NCI-H2107 treated with DMSO at 0.1 percent for 48 hours (cell line): ENCODE measurements around the gene CYB5R2.
"Not testable (repeated sequence)": the region's sequence is repeated elsewhere in the genome, so short reads cannot be mapped to it uniquely, and the experiment has no call there.

Experiments used
- DNase-seq: peaks from one replicate; lab custom pipeline; 2025; ENCODE audit not compliant: unreplicated experiment; lab: John Stamatoyannopoulos, UW

The CYB5R2 gene

DNA sequence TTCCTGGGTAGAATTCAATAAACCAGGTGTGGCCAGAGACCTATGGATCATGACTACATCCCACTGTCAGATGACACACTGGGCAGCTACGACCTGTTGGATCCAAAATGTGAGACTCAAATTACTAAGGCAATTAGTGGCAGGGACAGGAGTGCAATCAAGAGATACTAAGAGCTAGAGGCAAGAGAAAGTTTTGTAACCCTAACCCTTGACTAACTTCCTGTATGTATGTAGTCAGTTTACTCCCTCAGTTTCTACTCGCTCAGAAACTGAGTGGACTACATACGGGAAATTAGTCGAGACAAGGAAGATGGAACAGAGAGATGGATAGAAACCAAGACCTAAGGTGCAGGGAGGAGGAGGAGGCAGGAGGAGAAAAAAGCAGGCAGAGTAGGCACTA, 2.7 kb downstream of the CYB5R2 start:
- DNase-seq = no peak

DNA sequence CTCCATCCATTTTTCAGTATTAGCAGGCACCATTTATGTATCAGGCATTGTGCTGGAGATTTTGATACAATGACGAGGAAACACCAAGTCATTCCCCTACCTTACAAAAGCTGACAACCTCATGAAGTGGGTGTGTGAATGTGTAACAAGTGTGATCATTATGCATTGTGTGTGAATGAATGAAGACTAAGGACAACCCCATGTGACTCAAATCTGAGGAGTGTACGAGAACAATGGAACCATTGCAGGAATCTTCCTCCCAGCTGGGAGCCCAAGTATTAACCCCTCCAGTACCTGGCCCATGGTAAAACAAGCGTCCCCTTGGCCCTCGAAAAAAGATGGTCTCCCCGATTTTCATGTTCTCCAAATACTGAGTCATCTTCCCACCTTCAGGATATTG, 4.4 kb downstream of the CYB5R2 start:
- DNase-seq = no peak

DNA sequence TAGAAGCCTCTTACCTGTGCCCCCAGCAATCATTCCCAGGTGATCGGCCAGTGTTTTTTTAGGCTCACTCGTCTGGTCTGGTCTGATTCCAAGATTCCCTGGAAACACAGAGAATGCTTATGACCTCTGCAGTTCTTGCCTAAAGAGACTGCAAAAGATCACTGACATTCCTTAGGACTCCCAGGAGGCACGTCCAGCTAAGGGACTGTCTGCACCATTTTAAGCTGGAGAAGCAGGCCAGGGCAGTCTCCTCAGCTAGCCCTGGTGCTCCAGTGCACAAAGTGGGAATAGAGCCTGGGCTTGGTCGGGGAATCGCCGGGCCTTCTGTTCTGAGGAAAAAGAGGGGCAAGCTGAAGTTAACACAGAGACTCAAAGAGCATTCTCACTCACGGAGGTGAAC, 4.8 kb downstream of the CYB5R2 start:
- DNase-seq = no peak

- DNase-seq = no peak
Observed at GRCh38 chr11:7667460-7667859, 5.8 kb downstream of the CYB5R2 start.

DNA sequence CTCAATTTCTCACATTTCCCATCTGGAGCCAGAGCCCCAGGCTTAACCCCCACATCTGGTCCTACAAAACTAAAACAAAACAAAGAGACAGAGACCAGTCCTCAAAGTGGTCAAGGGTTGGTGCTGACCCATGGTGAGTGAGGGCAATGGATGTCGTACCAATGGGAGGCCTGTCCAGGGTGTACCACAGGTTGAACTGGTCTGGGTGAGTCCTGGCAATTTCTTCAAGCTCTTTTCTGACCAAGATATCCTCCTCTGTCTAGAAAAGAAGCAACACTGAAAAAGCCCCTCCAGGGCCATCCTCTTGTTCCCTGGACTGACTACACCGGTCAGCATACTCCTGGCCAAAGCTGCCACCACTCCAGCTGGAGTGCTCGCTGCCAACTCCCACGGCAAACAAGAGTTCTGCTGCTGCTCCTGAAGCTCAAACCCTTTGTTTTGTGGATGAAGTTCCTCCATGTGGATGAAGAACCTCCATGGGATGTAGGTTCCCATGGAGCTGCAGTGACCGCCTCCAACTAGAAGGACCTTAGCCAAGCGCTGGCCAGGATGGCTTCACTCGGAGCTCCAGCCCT, 6.9 kb downstream of the CYB5R2 start:
- no peak for DNase-seq

DNA sequence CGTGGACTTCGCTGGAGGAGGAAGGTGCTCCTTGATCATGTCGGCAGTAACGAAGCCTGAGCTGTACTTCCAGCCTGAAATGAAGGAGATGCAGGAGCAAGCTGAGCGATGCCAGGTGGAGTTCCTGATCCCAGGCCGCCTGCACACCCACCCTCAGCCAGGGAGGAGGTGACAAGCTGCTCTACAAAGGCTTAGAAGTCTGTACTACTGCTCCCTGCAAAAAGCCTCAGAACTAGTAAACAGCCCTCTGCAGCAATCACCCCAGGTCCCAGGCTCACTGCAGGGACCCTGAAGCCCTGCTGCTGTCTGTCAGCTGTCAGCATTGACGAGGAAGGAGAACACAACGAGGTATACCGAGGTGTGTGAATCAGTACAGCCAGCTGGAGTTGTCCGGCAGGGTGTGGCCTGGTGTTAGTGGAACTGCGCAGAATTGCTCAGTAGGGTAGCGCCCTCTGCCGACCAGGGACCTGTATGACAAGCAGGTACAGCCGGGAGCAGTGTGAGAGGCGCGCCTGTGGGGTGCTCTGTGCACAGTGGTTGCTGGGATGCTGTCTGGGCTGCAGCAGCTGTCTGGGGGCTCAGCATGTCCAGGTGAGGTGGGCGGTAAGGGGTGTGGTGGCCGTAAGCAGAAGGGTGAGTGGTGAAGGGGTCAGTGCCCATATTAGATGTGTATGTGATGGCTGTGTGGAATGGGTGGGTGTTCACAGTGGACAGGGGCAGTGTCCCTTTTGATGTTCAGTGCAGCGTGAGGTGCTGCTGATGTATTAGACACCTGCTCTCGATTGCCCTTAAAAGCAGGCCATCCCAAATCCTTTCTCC, 7.6 kb downstream of the CYB5R2 start:
- no peak for DNase-seq

DNA sequence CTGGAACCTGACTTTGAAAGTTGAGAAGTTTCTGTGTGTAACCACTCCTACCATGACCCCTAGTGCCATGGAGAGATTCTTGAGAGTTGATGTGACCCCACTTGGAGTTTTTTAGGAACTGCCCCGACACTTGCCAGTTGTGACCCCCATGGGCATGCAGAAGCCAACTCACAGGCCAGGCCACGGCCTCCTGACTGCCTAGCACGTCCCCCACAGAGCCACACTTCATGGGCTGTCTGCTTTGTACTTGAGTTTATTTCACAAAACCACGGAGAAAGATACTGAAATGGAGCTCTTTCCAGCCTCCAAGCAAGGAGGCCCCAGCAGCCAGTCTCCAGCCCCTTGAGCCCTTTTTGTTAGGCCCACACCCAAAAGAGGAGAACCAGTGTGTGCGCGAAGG, 8.4 kb downstream of the CYB5R2 start:
- DNase-seq = no peak

DNA sequence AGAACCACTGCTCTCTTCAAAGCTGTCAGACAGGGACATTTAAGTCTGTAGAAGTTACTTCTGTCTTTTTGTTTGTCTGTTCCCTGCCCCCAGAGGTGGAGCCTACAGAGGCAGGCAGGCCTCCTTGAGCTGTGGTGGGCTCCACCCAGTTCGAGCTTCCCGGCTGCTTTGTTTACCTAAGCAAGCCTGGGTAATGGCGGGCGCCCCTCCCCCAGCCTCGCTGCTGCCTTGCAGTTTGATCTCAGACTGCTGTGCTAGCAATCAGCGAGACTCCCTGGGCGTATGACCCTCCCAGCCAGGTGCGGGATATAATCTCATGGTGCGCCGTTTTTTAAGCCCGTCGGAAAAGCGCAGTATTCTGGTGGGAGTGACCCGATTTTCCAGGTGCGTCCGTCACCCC, 9.8 kb downstream of the CYB5R2 start:
- DNase-seq = not testable (repeated sequence)

GRCh38 chr11:7657306-7658025, 15.8 kb downstream of the CYB5R2 start:
- DNase-seq = peak; percentile 1

DNA sequence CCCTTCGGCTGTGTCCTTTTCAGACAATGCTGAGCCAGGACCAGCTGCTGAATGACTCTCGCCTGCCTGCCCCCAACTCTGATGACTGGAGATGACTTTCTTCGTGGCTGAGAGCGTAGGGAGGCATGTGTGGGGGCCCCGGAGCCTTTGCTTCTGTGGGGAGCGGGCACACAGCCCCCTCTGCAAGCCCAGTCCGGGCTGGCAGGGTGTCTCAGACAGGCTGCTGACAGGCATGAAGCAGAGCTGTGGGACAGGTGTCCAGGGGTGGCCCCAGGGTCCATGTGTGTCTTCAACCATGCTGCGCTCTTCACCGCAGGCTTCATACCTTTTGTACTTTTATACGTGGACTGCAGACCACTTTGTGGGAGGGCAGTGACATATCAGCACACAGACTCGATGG, 16.6 kb downstream of the CYB5R2 start:
- no peak for DNase-seq

GRCh38 chr11:7655253-7656217, 17.8 kb downstream of the CYB5R2 start:
- no peak for DNase-seq

DNA sequence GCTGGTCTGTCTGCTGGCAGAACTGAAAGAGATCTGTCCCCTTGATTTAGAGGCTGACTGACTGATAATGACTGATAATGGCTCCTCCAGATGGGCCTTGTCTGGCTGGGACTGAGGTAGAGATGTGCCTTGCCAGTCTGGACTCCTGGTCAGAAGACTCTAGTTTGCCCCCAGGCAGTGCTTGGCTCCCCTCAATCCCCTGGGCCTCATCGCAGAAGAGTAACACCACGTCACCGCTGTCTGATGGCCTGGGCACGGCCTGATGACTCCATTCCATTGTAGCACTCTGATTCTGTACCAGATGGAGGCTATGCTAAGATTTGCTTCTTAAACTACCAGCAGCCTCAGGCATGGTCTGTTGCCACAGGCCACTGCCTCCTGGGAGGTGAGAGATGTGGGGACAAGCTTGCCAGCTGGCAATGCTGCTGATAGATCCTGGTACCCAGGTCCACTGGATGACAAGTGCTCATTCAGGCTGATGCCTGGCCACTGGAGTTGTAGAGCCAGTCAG, 19.1 kb downstream of the CYB5R2 start:
- no peak for DNase-seq

DNA sequence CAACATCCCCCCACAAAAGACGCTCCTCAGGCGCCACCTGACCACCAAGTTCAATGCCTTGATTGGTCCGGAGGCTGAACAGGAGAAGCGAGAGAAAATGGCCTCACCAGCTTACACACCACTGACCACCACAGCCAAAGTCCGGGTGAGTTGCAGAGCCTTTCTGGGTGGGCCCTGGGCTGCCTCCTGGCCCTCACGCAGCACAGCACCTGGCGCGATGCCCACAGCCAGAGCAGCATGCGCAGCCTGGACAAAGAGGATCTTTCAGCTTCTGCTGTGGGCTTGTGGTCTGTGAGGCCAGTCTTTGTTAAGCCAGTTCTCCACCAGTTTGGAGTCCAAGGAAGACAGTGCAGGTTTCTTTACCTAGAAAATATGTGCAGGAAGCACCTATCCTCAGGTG, 21.6 kb downstream of the CYB5R2 start:
- DNase-seq = no peak

- no peak for DNase-seq
Observed at GRCh38 chr11:7651140-7651551, 22.2 kb downstream of the CYB5R2 start.

GRCh38 chr11:7648264-7648663, 25.0 kb downstream of the CYB5R2 start:
- DNase-seq = no peak

DNA sequence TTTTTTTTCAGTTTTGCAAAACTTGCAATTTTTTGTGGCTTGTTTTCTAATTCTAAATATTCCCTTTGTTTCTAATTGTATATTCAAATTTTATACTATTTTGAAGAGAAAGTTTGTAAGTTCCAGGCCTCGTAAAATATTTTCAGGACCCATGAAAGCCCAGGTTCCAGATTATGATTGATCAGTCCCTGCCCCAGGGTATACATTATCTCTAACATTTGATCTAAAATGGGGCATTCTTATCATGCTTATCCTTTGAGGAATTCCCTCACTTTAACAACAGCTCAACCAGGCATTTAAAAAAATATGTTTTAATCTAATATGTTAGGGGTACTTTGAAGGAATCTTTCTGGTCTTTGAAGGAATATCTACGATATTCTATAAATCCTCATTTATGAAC, 26.4 kb downstream of the CYB5R2 start:
- no peak for DNase-seq

DNA sequence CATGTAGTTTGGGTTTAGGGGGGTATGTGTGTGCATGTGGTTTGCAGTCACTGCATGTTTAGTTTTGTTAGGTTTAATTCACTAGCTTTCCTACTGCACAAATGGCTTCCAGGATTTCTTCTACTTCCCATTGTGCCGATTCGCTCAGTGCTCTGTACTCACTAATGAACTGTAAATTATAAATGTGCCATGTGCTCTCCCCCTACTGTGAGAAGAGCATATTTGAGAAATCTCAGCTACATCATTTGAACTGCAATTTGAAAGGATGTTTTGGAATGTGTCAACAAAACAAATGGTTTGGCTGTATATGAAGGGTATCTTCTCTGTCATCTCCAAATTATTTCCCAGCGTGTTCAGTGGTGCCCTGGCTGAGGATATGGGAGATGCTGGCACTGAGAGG, 28.1 kb downstream of the CYB5R2 start:
- no peak for DNase-seq

- DNase-seq = no peak
Observed at GRCh38 chr11:7643314-7643713, 30.0 kb downstream of the CYB5R2 start.

DNA sequence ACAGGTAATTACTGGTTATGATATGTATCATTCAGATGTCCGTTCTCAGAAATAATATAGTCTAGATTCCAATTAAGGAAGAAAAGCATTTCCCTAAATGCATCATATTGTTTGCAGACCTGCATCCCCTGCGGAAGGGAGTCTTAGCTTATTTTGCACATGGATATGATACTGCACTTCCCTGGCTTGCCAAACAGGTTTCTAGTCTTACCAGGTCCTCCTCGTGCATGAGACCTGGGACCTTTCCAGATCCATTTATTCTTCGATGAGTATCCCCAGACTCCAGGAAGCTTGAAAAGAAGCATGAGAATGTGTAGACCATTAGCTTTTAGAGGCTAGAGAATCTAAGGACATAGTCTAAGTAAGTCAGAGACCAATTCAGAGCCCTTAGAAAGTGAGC, 30.6 kb downstream of the CYB5R2 start:
- no peak for DNase-seq

GRCh38 chr11:7640816-7641215, 32.5 kb downstream of the CYB5R2 start:
- DNase-seq = no peak

DNA sequence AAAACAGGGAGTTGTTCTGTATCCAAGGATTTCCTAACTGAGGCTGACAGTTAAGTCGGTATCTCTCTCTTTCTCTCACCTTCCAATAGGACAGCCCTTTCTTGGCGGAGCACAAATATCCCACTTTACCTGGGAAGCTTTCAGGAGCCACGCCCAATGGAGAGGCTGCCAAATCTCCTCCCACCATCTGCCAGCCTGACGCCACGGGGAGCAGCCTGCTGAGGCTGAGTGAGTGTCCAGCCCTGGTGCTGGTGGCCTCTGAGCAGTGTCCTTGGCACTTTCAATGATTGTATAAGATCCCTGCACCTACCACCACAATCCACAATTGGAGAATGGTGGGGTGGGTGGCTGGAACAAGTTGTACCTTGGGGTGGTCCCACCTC, 33.7 kb downstream of the CYB5R2 start:
- DNase-seq = no peak
